H9 (cell line): ENCODE measurements around the gene KLKB1. TPM values are rescaled to one million over a fixed set of nuclear protein-coding genes. Genes with fewer than 3 reads are reported as not detected.

Source experiments
- DNase-seq: peaks from one replicate; pipeline ENCODE4 v3.0.0-alpha.2; 2017
- H2AFZ ChIP-seq: one replicate; pipeline ENCODE4 v1.6.1; 2013; ENCODE audit warnings: mild to moderate bottlenecking, low read length, control low read depth, moderate library complexity
- H2AK5ac ChIP-seq: 2 replicates; pipeline ENCODE4 v1.6.1; 2013; ENCODE audit warnings: low read length, control low read depth, mixed read lengths; ENCODE audit not compliant: insufficient read length
- H2BK120ac ChIP-seq: one replicate; pipeline ENCODE4 v1.6.1; 2013; ENCODE audit warnings: low read depth, mild to moderate bottlenecking, low read length, control low read depth, inconsistent platforms; ENCODE audit not compliant: poor library complexity, severe bottlenecking
- H2BK12ac ChIP-seq: 2 replicates; pipeline ENCODE4 v1.6.1; 2013; ENCODE audit warnings: low read length, control low read depth, mixed read lengths, low read depth; ENCODE audit not compliant: insufficient read length
- H2BK15ac ChIP-seq: 2 replicates; pipeline ENCODE4 v1.6.1; 2013; ENCODE audit warnings: low read depth, low read length, control low read depth
- H2BK20ac ChIP-seq: one replicate; pipeline ENCODE4 v1.6.1; 2013; ENCODE audit warnings: low read depth, mild to moderate bottlenecking, low read length, control low read depth, inconsistent platforms; ENCODE audit not compliant: poor library complexity, severe bottlenecking
- H2BK5ac ChIP-seq: 2 replicates; pipeline ENCODE4 v1.6.1; 2013; ENCODE audit warnings: low read length, control low read depth, mixed read lengths; ENCODE audit not compliant: insufficient read length
- H3K14ac ChIP-seq: 2 replicates; pipeline ENCODE4 v1.6.1; 2013; ENCODE audit warnings: low read length, control low read depth; ENCODE audit not compliant: insufficient read depth
- H3K18ac ChIP-seq: 2 replicates; pipeline ENCODE4 v1.6.1; 2013; ENCODE audit warnings: low read depth, mild to moderate bottlenecking, mixed read lengths, low read length, control low read depth; ENCODE audit not compliant: insufficient read length
- H3K23ac ChIP-seq: 2 replicates; pipeline ENCODE4 v1.6.1; 2013; ENCODE audit warnings: low read length, control low read depth, mixed read lengths, low read depth; ENCODE audit not compliant: insufficient read length
- H3K23me2 ChIP-seq: 2 replicates; pipeline ENCODE4 v1.6.1; 2013; ENCODE audit warnings: low read depth, mild to moderate bottlenecking, mixed read lengths, low read length, control low read depth; ENCODE audit not compliant: insufficient read length, poor library complexity, severe bottlenecking
- H3K27ac ChIP-seq: 2 replicates; pipeline ENCODE4 v1.5.1; 2013; ENCODE audit warnings: low read length, control low read depth, mixed read lengths, low read depth; ENCODE audit not compliant: insufficient read length
- H3K27me3 ChIP-seq: 2 replicates; pipeline ENCODE4 v1.6.1; 2013; ENCODE audit warnings: low read length, control low read depth, inconsistent platforms; ENCODE audit not compliant: insufficient read depth
- H3K4ac ChIP-seq: 2 replicates; pipeline ENCODE4 v1.6.1; 2013; ENCODE audit warnings: low read depth, mild to moderate bottlenecking, control low read depth, inconsistent platforms, low read length, moderate library complexity
- H3K4me1 ChIP-seq: 2 replicates; pipeline ENCODE4 v1.6.1; 2013; ENCODE audit warnings: low read length, control low read depth, inconsistent platforms; ENCODE audit not compliant: insufficient read depth
- H3K4me2 ChIP-seq: 2 replicates; pipeline ENCODE4 v1.6.1; 2013; ENCODE audit warnings: low read length, control low read depth, mixed read lengths; ENCODE audit not compliant: insufficient read length, insufficient read depth
- H3K56ac ChIP-seq: 2 replicates; pipeline ENCODE4 v1.6.1; 2013; ENCODE audit warnings: low read depth, mild to moderate bottlenecking, mixed read lengths, low read length, control low read depth; ENCODE audit not compliant: insufficient read length
- H3K79me1 ChIP-seq: 2 replicates; pipeline ENCODE4 v1.6.1; 2013; ENCODE audit warnings: low read depth, mild to moderate bottlenecking, moderate library complexity, low read length, control low read depth, inconsistent platforms; ENCODE audit not compliant: insufficient read depth, poor library complexity, severe bottlenecking
- H3K79me2 ChIP-seq: 2 replicates; pipeline ENCODE4 v1.6.1; 2013; ENCODE audit warnings: low read length, control low read depth, inconsistent platforms; ENCODE audit not compliant: insufficient read depth
- H3K9ac ChIP-seq: 2 replicates; pipeline ENCODE4 v1.6.1; 2013; ENCODE audit warnings: low read length, control low read depth, mixed read lengths; ENCODE audit not compliant: insufficient read length; ENCODE audit errors: extremely low read depth
- H3K9me3 ChIP-seq: one replicate; pipeline ENCODE4 v1.6.1; 2013; ENCODE audit warnings: low read depth, low read length, inconsistent platforms; ENCODE audit not compliant: control insufficient read depth
- H3T11ph ChIP-seq: one replicate; pipeline ENCODE4 v1.6.1; 2013; ENCODE audit warnings: mild to moderate bottlenecking, low read length, control low read depth, inconsistent platforms
- H4K20me1 ChIP-seq: one replicate; pipeline ENCODE4 v1.6.1; 2013; ENCODE audit not compliant: control insufficient read depth, insufficient read length, insufficient read depth
- H4K5ac ChIP-seq: 2 replicates; pipeline ENCODE4 v1.6.1; 2013; ENCODE audit warnings: low read depth, mild to moderate bottlenecking, mixed read lengths, low read length, control low read depth; ENCODE audit not compliant: insufficient read length
- H4K8ac ChIP-seq: replicated peaks from 2 replicates; pipeline ENCODE4 v1.6.1; 2013; ENCODE audit warnings: low read length, control low read depth, mixed read lengths, low read depth; ENCODE audit not compliant: insufficient read length
- H4K91ac ChIP-seq: 2 replicates; pipeline ENCODE4 v1.6.1; 2013; ENCODE audit warnings: low read depth, mild to moderate bottlenecking, moderate library complexity, mixed read lengths, low read length, control low read depth; ENCODE audit not compliant: insufficient read length
- H3K27ac Mint-ChIP-seq, 3 experiments: 2 replicates in 2 of 3; 3 replicates in 1 of 3; pipeline ENCODE4 v1.8.0; 2020 to 2021; ENCODE audit warnings: mixed read lengths in 3 of 3, mild to moderate bottlenecking in 1 of 3, moderate library complexity in 1 of 3
- H3K27me3 Mint-ChIP-seq: 2 replicates; pipeline ENCODE4 v1.8.0; 2021; ENCODE audit warnings: low read depth, mild to moderate bottlenecking, moderate library complexity, mixed read lengths
- H3K36me3 Mint-ChIP-seq, 3 experiments: 2 replicates in 2 of 3; 3 replicates in 1 of 3; pipeline ENCODE4 v1.8.0; 2020 to 2021; ENCODE audit warnings: low read depth in 3 of 3, mixed read lengths in 3 of 3; ENCODE audit not compliant: insufficient read depth in 1 of 3
- H3K4me1 Mint-ChIP-seq, 2 experiments: 2 replicates each; pipeline ENCODE4 v1.8.0; 2020; ENCODE audit warnings: mixed read lengths in 2 of 2
- H3K4me3 Mint-ChIP-seq, 2 experiments: 2 replicates in 1 of 2; 3 replicates in 1 of 2; pipeline ENCODE4 v1.8.0; 2020 to 2021; ENCODE audit warnings: mild to moderate bottlenecking in 2 of 2, mixed read lengths in 2 of 2, moderate library complexity in 1 of 2
- H3K9me3 Mint-ChIP-seq, 2 experiments: 2 replicates in 1 of 2; 3 replicates in 1 of 2; pipeline ENCODE4 v1.8.0; 2020; ENCODE audit warnings: mild to moderate bottlenecking in 2 of 2, mixed read lengths in 2 of 2, moderate library complexity in 1 of 2
- WGBS: extraction: QIAGEN DNeasy Blood & Tissue Kit; methylation state at CpG from one replicate; pipeline ENCODE4 v1.1.7; 2013; ENCODE audit warnings: missing lambda C conversion rate, low lambda C conversion rate, mixed read lengths; ENCODE audit not compliant: insufficient read length; ENCODE audit errors: extremely low coverage; 5-methylcytosine and 5-hydroxymethylcytosine counted together
- total RNA-seq: library from RNA; stranded (reverse); gene quantifications from 2 replicates; pipeline ENCODE4 v1.2.1, GENCODE V29; 2021
- TF ChIP-seq, protein P1 (sequence below): fragments of 200-600 bp; sonication (generic); conservative IDR thresholded peaks from 3 replicates; pipeline ENCODE4 v1.8.0; 2021; ENCODE audit warnings: antibody characterized with exemption, mild to moderate bottlenecking

Gene KLKB1
- total RNA-seq, 1 experiment from 2014 or later, result 21.8 TPM

DNA sequence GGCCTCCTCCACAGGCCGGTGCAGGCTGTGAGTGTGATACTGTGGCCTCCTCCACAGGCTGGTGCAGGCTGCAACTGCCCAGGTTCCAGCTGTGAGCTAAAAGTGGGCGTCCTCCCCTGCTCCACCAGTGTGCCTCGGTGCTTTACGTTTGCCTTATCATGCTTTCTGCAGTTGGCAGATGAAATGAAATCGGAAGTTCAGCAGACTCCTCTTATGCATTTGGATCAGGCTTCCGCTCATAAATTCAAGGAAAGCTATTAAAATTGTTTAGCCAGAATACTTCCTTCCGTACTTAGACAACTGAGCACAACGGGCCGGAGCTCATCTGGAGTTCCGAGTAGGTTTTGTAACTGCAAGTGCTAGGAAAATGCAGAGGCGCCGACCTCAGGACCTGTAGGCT, 23.9 kb upstream of the KLKB1 start:
- H3K14ac ChIP-seq, result no peak overlapping the region; the same call in 1 of the 2 replicates
- no peaks in the 10 kb centered on the region for H3K23me2 ChIP-seq
- Mint-ChIP-seq H3K4me1 (peaks cover 18 to 19% of the 10 kb centered on the region in 2 experiments), H3K4me3 (no peak overlapping the region), H3K27me3 (no peaks in the 10 kb centered on the region), H3K9me3 (peaks cover 2 to 11% of the 10 kb centered on the region in 2 experiments; a peak in 4 of 5 replicates), H3K36me3 (peaks cover 0 to 7% (median 1%) of the 10 kb centered on the region in 3 experiments; a peak in 4 of 7 replicates), H3K27ac (no peak overlapping the region)
- H4K91ac ChIP-seq, result no peak overlapping the region
- no peak overlapping the region for H3K27ac ChIP-seq
- H2BK120ac ChIP-seq, result no peak overlapping the region
- no peak overlapping the region for H3K18ac ChIP-seq
- no peak overlapping the region for H3K9ac ChIP-seq
- no peak overlapping the region for H2BK5ac ChIP-seq
- no peak overlapping the region for H3K23ac ChIP-seq
- H3K4me1 ChIP-seq, result no peaks in the 10 kb centered on the region
- no peak overlapping the region for H2AFZ ChIP-seq
- H3K56ac ChIP-seq, result no peak overlapping the region
- H2BK12ac ChIP-seq, result no peak overlapping the region
- no peak overlapping the region for H2BK20ac ChIP-seq
- no peaks in the 10 kb centered on the region for H4K20me1 ChIP-seq
- H3K9me3 ChIP-seq, result no peaks in the 10 kb centered on the region
- TF ChIP-seq, protein P1, sequence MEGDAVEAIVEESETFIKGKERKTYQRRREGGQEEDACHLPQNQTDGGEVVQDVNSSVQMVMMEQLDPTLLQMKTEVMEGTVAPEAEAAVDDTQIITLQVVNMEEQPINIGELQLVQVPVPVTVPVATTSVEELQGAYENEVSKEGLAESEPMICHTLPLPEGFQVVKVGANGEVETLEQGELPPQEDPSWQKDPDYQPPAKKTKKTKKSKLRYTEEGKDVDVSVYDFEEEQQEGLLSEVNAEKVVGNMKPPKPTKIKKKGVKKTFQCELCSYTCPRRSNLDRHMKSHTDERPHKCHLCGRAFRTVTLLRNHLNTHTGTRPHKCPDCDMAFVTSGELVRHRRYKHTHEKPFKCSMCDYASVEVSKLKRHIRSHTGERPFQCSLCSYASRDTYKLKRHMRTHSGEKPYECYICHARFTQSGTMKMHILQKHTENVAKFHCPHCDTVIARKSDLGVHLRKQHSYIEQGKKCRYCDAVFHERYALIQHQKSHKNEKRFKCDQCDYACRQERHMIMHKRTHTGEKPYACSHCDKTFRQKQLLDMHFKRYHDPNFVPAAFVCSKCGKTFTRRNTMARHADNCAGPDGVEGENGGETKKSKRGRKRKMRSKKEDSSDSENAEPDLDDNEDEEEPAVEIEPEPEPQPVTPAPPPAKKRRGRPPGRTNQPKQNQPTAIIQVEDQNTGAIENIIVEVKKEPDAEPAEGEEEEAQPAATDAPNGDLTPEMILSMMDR, result no peak
- no peaks in the 10 kb centered on the region for H3K79me2 ChIP-seq
- H3K4ac ChIP-seq, result no peak overlapping the region
- no CpG with 5 or more reads among the region's 12 CpGs for WGBS
- H2BK15ac ChIP-seq, result no peak overlapping the region
- no peak overlapping the region for H2AK5ac ChIP-seq
- no peak overlapping the region for H3T11ph ChIP-seq
- no peak for DNase-seq
- no peak overlapping the region for H3K4me2 ChIP-seq
- H4K5ac ChIP-seq, result no peak overlapping the region
- H3K27me3 ChIP-seq, result no peaks in the 10 kb centered on the region
- no peaks in the 10 kb centered on the region for H3K79me1 ChIP-seq
- no peak overlapping the region for H4K8ac ChIP-seq
